A673 (cell line): Measurements from ENCODE around the gene GSE1.

Experiments
- EZH2 ChIP-seq: fragments of 200-600 bp; sonication (generic); IDR thresholded peaks from 2 replicates; pipeline ENCODE4 v1.6.1; 2017; ENCODE audit warnings: borderline replicate concordance, low read depth, mild to moderate bottlenecking, mixed read lengths, antibody characterized with exemption, low read length; ENCODE audit not compliant: poor library complexity, severe bottlenecking
- TF ChIP-seq, protein P1 (sequence below): fragments of 300-800, 200-600 bp; sonication (generic); conservative IDR thresholded peaks from 2 replicates; pipeline ENCODE4 v1.5.1; 2017; ENCODE audit warnings: low read depth, mild to moderate bottlenecking, antibody characterized with exemption, low read length, moderate library complexity, mixed read lengths

DNA sequence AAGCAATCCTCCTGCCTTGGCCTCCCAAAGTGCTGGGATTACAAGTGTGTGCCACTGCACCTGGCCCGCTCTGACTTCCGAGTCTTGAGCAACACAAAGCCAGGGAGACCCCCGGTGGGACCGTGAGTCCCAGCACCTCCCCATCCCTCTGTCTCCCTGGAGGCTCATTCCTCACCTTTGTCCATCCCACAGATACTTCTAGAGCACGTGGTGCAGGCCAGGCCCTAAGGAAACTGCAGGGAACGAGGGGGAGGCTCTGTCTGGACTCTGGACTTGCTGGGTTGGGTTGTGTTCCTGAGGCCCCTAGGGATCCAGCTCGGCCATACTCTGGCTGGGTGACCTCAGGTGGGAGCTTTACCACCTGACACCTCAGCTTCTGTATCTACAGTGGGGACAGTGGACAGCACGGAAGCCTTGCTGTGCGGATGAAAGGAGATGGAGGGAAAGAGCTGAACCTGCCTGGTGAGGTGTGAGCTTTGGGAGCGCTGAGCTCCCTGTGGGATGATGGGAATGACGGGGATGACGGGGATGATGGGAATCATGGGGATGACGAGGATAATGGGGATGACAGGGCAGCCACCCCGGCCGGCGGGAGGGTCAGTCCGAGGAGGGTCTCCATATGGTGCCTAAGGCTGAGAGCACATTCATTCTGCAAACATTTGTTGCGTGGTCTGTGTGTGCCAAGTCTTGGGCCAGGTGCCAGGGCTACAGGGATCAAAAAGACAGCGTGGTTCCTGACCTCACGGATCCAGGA lies 111.2 kb downstream of the GSE1 start:
- TF ChIP-seq, protein P1, sequence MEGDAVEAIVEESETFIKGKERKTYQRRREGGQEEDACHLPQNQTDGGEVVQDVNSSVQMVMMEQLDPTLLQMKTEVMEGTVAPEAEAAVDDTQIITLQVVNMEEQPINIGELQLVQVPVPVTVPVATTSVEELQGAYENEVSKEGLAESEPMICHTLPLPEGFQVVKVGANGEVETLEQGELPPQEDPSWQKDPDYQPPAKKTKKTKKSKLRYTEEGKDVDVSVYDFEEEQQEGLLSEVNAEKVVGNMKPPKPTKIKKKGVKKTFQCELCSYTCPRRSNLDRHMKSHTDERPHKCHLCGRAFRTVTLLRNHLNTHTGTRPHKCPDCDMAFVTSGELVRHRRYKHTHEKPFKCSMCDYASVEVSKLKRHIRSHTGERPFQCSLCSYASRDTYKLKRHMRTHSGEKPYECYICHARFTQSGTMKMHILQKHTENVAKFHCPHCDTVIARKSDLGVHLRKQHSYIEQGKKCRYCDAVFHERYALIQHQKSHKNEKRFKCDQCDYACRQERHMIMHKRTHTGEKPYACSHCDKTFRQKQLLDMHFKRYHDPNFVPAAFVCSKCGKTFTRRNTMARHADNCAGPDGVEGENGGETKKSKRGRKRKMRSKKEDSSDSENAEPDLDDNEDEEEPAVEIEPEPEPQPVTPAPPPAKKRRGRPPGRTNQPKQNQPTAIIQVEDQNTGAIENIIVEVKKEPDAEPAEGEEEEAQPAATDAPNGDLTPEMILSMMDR = no peak
- TF ChIP-seq EZH2 = no peak
